Fibroblast of the aortic adventitia (primary cell): ENCODE measurements around the gene SEC16B. TPM values are rescaled to one million over a fixed set of nuclear protein-coding genes. Genes with fewer than 3 reads are reported as not detected.

Experiments used
- DNase-seq: peaks from one replicate; pipeline ENCODE4 v3.0.0-alpha.2; 2010; ENCODE audit warnings: low read depth
- H3K4me3 ChIP-seq: 2 replicates; pipeline ENCODE4 v1.5.1; 2011; ENCODE audit warnings: low read depth, mild to moderate bottlenecking, control low read depth, low read length, moderate library complexity
- total RNA-seq: library from RNA; depleted of rRNA; stranded (reverse); fragments of >200 nt; gene quantifications from 2 replicates; pipeline ENCODE4 v1.2.3, GENCODE V29; 2012; ENCODE audit warnings: low replicate concordance
- TF ChIP-seq, protein P1 (sequence below): IDR thresholded peaks from 2 replicates; pipeline ENCODE4 v1.5.1; 2011; ENCODE audit warnings: mild to moderate bottlenecking, low read length, control low read depth, inconsistent platforms; ENCODE audit not compliant: insufficient read depth

The SEC16B gene
- total RNA-seq, 1 donor: 4.8 TPM

DNA sequence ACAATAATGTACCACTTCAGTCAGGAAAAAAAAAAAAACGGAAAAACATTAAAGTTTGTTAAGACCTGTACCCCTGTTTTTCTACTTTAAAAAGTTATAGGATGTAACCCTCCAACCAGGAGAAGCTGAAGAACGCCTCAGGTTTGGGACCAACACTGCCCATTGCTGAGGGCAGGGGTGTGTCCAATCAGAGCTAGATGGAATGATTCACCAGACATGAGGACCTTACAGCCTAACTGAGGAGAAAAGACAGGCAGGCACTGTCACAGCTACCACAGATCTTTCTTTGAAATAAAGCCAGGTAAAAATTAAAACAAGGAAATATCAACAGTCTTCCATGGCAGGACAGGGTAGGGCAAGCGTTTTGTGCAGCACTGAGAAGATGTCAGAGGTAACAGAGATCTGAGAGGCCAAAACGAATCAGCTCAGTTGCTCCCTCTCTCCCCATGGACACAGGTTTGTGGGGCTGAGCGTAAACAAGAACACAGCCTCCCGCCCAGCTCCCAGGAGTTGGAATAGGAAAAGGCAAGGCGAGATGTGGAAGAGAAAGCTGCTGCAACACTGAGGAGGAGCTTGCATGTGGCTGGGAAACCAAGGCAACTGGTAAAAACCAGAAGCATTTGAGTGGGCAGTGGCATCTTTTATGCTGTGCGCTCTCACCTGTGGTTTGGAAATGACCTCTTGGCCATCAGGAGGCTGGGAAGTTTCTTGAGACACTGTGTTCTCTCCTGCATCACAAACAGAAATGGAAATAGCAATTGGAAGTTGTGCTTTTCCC lies 34.0 kb downstream of the SEC16B start:
- H3K4me3 ChIP-seq: no peak overlapping the region
- no peak for DNase-seq
- TF ChIP-seq, protein P1, sequence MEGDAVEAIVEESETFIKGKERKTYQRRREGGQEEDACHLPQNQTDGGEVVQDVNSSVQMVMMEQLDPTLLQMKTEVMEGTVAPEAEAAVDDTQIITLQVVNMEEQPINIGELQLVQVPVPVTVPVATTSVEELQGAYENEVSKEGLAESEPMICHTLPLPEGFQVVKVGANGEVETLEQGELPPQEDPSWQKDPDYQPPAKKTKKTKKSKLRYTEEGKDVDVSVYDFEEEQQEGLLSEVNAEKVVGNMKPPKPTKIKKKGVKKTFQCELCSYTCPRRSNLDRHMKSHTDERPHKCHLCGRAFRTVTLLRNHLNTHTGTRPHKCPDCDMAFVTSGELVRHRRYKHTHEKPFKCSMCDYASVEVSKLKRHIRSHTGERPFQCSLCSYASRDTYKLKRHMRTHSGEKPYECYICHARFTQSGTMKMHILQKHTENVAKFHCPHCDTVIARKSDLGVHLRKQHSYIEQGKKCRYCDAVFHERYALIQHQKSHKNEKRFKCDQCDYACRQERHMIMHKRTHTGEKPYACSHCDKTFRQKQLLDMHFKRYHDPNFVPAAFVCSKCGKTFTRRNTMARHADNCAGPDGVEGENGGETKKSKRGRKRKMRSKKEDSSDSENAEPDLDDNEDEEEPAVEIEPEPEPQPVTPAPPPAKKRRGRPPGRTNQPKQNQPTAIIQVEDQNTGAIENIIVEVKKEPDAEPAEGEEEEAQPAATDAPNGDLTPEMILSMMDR: no peak

DNA sequence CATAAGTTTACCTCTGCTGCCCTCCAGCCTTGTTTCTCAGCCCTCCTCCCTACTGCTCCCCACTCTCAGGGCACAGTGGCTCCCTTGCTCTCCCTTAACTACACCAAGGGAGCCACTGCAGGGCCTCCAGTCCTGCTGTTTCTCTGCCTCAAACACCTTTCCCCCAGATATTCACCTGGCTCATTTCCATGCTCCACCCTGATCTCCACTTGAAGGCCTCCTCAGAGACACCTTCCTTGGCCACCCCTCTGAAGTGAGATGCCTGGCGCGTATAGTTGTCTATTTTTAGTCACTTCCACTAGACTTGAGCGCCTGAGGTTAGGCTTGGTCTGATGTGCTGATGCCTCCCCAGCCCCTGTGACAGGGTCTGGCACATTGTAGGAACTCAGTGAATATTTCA lies 34.9 kb downstream of the SEC16B start:
- TF ChIP-seq, protein P1: no peak
- no peak overlapping the region for H3K4me3 ChIP-seq
- no peak for DNase-seq

DNA sequence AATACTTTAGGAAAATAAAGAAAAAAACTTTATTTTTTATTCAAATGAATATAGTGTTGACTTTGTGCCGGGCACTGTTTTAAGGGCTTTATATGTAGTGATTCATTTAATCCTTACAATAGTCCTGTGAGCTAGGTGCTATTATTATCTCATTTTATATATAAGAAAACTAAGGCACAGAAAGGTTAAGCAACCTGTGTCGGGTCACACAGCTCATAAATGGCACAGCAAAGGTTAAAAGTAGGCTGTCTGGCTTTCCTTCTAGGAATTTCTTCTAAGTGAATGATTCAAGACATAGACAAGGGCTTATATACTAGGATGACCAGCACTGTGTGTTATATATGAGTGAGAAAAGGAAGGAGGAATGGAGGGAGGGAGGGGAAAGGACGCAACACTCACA lies 35.4 kb downstream of the SEC16B start:
- DNase-seq: no peak
- TF ChIP-seq, protein P1: no peak
- H3K4me3 ChIP-seq: no peak overlapping the region

DNA sequence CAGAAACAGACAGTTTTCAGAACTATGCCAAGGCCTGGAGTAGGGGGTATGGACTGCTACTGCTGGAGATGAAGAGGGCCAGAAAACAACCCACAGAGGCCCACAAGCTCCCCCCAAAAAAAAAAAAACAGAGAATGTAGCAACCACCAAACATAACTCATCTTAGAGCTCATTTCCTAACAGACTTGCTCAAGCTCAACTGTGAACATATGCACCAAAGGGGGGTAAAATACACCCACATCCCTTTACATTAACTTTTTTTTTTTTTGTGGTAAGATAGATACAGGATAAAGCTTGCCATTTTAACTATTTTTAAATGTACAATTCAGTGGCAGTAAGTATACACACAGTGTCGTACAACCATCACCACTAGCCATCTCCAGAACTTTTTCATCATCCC lies 36.0 kb downstream of the SEC16B start:
- no peak overlapping the region for H3K4me3 ChIP-seq
- TF ChIP-seq, protein P1: no peak
- DNase-seq: no peak

DNA sequence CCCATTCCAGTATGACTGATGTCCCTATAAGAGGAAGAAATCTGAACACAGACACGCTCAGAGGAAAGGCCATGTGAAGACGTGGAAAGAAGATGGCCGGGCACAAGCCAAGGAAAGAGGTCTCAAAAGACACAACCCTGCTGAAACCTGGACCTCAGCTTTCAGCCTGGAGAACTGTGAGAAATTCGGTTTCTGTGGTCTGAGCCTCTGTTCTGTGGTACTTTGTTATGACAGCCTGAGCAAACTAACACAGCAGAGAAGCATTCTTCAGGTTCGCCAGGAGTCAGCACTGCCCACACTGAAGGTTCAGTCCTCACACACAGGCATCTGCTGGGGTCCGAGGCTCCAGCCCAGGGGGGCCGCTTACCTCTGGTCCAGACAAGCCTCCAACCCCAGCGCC lies 37.7 kb downstream of the SEC16B start:
- H3K4me3 ChIP-seq: no peak overlapping the region
- TF ChIP-seq, protein P1: no peak
- DNase-seq: no peak

DNA sequence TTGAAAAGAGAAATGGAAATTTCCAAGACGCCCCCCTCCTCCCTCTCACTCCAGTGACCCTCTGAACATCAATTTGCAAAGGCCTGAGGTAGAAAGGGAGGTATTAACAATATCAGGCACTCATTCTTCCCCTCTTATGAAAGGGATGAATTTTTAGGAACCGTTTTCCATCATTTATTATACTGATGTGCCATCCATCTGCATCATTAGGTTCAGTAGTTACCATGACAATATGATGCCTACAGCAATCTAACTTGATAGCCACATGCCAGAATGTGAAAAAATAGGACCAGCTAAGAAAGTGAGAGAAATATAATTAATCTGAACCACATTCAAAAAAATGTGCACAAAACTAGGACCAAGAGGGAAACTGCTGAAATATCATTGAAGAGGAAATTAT lies 40.9 kb downstream of the SEC16B start:
- no peak for DNase-seq
- H3K4me3 ChIP-seq: no peak overlapping the region
- TF ChIP-seq, protein P1: no peak

DNA sequence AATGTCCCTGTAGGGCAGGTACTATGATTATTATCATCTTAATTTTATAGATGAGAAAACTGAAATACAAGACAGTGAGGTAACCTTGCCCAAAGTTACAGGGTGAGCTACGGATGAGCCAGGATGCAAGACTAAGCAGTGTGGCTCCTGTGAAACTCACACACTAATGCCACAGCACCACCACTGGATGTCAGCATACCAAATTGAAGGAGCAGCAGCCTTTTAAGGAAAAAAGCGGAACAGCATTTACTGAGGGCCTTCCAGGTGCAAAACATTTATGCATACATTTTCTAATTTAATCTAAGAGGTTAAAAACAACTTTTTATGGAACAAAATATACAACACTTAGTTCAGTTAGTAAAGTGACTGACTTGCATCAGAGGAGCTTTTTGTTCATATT lies 41.7 kb downstream of the SEC16B start:
- H3K4me3 ChIP-seq: no peak overlapping the region
- TF ChIP-seq, protein P1: peak; percentile 20
- no peak for DNase-seq
